Measurements from ENCODE around the gene MYCBPAP.
A peak's percentile ranks its signal among the peaks of the same experiment; 100 is the strongest.

The MYCBPAP gene, protein sequence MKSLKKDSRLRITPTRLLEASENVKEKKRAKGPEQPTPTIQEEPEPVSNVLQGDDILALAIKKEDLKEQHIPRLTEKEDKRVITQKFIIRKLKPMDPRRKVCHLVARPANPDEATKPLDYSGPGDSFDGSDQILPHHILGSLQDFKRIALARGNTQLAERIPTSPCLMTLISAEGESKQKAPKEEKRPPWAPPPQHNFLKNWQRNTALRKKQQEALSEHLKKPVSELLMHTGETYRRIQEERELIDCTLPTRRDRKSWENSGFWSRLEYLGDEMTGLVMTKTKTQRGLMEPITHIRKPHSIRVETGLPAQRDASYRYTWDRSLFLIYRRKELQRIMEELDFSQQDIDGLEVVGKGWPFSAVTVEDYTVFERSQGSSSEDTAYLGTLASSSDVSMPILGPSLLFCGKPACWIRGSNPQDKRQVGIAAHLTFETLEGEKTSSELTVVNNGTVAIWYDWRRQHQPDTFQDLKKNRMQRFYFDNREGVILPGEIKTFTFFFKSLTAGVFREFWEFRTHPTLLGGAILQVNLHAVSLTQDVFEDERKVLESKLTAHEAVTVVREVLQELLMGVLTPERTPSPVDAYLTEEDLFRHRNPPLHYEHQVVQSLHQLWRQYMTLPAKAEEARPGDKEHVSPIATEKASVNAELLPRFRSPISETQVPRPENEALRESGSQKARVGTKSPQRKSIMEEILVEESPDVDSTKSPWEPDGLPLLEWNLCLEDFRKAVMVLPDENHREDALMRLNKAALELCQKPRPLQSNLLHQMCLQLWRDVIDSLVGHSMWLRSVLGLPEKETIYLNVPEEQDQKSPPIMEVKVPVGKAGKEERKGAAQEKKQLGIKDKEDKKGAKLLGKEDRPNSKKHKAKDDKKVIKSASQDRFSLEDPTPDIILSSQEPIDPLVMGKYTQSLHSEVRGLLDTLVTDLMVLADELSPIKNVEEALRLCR

GRCh38 chr17:50507871-50508572, at the start of gene MYCBPAP:
Gene MYCBPAP, plus strand, starts transcription at chr17:50508439. Its CDS starts 236 bp downstream, at chr17:50508675.
- peak; percentile 48 for DNase-seq

GRCh38 chr17:50458701-50459676, 49.2 kb upstream of the MYCBPAP start:
- DNase-seq = no peak
- in situ Hi-C loops (cut with MboI; ENCODE audit: low pct_unique_long_range_greater_than_20kb, low sequenced_read_pairs) = no loop called here

More at GRCh38 chr17:50507871-50508572, at the start of gene MYCBPAP:
- in situ Hi-C loops (cut with MboI; ENCODE audit: low pct_unique_long_range_greater_than_20kb, low sequenced_read_pairs) = no loop called here

- no peak for DNase-seq
- in situ Hi-C loops (cut with MboI; ENCODE audit: low pct_unique_long_range_greater_than_20kb, low sequenced_read_pairs) = no loop called here
Measured at GRCh38 chr17:50459756-50460155, 48.5 kb upstream of the MYCBPAP start.

GRCh38 chr17:50460831-50461526, 47.3 kb upstream of the MYCBPAP start:
- no peak for DNase-seq
- in situ Hi-C loops (cut with MboI; ENCODE audit: low pct_unique_long_range_greater_than_20kb, low sequenced_read_pairs) = no loop called here

DNA sequence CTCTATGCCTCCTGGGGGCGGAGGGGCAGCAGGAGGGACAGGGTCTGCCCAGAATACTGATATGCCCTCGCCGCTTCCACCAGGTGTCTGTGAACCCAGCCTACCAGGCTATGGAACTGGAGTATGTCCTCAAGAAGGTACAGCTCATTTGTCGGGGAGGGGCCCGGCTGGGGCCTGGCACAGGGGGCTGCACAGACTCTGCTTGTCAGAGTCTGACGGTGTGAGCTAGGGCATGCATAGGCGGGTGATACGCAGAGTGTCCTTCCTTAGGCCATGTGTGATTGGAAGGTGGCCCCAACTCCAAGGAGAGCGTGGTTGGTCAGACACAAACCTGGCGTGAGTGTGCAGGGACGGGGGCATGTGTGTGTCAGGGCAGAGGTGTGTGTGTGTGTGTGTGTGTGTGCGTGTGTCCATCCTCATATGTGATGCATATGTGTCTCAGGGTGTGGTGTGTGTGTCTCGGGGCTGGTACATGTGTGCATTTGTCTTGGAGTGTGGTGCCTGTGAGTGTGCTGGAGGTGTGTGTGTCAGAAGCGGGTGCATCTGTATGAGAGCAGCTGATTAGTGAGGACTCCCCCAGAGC, 46.6 kb upstream of the MYCBPAP start:
- DNase-seq = no peak
- in situ Hi-C loops (cut with MboI; ENCODE audit: low pct_unique_long_range_greater_than_20kb, low sequenced_read_pairs) = no loop called here

DNA sequence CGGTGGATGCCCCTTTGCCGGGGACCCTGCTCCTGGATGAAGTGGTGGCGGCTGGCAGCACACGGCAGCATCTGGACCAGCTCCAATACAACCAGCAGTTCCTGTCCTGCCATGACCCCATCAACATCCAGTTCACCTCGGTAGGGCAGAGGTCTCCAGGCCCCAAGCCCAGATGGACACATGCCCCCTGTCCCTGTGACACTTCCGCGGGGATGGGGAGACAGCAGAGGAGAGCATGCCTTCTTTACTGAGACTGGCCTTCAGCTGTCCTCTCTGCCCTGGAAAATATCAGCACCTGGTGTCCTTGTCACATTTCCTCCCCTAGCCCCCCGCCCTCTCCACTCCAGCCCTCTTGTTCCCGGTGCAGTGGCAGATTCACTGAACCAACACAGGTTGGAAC, 45.8 kb upstream of the MYCBPAP start:
- DNase-seq = no peak
- in situ Hi-C loops (cut with MboI; ENCODE audit: low pct_unique_long_range_greater_than_20kb, low sequenced_read_pairs) = no loop called here

DNA sequence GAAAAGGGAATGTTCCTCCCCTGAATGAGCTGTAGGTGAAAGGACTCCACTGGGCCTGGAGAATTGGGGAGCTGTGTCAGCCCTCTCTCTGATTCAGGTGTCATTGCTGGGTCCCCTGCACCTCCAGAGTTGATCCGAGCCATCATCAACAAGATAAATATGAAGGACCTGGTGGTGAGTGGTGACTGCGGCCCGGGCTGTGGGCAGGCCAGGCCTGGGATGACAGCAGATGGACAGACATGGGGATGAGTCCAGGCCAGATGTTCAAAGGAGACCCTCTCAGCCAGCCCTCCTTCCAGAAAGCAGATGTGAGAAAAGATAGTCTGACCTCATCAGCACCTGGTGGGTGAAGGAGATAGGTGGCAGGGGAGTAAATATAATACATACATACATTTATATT, 44.1 kb upstream of the MYCBPAP start:
- DNase-seq = no peak
- in situ Hi-C loops (cut with MboI; ENCODE audit: low pct_unique_long_range_greater_than_20kb, low sequenced_read_pairs) = no loop called here

- no peak for DNase-seq
- in situ Hi-C loops (cut with MboI; ENCODE audit: low pct_unique_long_range_greater_than_20kb, low sequenced_read_pairs) = no loop called here
Measured at GRCh38 chr17:50464736-50465135, 43.5 kb upstream of the MYCBPAP start.

DNA sequence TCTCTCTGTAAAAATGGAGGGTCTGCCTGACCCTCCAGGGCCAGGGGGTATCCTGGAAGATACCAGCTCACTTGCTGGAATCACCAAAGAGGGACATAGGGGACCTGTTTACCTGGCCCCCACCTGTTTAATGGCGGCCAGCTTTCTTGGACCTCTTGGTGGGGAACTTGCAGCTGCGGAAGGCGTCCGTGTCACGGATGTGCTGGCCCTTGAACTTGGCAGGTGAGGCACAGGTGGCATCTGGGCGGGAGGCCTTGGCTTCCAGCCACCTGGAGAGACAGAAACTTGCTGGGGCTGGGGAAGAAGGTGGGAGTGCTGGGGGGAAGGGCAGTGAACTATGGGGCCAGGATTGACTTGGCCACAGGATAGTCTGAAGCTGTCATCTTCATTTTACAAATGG, 43.1 kb upstream of the MYCBPAP start:
- no peak for DNase-seq

DNA sequence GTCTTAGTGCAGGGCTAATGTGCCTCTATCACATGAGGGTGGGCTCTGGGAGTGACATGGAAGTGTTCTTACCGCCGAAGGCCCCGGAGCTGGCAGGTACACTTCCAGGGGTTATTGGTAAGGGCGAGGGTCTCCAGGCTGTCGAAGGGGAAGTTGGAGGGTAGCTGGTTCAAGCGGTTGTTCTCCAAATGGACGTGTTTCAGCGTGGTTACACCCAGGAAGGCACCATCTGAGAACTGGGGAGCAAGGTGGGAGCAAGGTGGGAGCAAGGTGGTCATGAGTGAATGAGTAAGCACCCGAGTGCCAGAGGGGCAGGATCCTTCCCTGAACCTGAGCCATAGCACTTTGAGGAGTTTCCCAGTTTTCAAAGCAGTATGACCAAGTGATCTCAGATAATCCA, 42.6 kb upstream of the MYCBPAP start:
- in situ Hi-C loops (cut with MboI; ENCODE audit: low pct_unique_long_range_greater_than_20kb, low sequenced_read_pairs) = no loop called here
- DNase-seq = no peak

More for the DNA sequence above, 43.1 kb upstream of the MYCBPAP start:
- in situ Hi-C loops (cut with MboI; ENCODE audit: low pct_unique_long_range_greater_than_20kb, low sequenced_read_pairs) = no loop called here

- no peak for DNase-seq
- in situ Hi-C loops (cut with MboI; ENCODE audit: low pct_unique_long_range_greater_than_20kb, low sequenced_read_pairs) = no loop called here
Measured at GRCh38 chr17:50466371-50467113, 41.7 kb upstream of the MYCBPAP start.

DNA sequence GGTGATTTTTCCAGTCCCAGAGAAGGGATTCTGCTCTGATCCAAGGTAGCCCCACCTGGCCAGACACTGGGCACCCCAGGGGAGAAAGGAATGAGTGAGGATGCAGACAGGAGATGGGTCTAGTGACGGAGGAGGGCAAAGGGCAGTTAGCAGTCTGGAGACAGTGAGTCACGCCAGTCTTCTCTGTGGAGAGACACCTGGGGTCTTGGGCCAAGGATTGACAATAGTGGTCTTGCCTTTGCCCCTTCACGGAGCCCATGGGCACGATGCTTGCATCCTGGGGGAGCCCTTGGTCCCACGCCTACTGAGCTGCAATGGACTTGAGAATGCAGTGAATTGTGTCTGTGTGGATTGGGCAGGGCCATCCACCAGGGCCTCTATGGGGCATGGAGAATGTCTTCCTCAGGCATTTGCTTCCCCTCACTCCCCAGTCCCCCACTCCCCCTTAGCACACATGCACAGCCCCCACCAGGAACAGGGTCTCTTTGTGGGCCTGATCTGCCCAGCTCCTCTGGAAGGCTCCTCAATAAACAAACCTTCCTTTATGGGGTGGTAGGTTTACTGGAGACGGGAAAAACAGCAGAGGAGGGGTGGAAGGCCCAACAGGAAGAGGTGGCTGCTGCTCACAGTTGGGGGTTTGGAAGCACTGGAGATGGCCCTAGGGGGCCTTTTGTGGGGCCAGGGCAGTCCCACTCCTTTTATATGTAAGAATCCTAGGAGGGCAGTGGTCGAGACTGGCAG, 41.0 kb upstream of the MYCBPAP start:
- DNase-seq = no peak
- in situ Hi-C loops (cut with MboI; ENCODE audit: low pct_unique_long_range_greater_than_20kb, low sequenced_read_pairs) = no loop called here

DNA sequence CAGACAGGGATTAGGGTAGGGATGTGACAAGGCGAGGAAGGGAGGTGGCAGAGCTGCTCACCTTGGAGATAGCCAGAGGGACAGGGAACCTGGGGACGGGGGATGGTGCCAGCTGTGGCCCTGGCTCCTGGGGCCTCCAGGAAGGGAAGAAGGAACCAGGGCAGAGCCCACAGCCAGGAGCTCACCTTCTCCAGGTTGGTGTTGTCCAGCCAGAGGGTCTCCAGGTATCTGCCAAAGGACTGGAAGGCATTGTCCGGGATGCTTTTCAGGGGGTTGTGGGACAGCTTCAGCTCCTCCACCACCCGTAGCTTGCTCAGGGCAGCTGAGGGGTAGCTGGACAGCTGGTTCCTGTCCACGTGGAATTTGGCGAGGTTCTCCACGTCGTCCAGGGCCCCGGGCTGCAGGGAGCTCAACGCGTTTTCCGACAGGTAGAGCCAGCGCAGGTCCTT, 40.4 kb upstream of the MYCBPAP start:
- in situ Hi-C loops (cut with MboI; ENCODE audit: low pct_unique_long_range_greater_than_20kb, low sequenced_read_pairs) = no loop called here
- DNase-seq = no peak

- no peak for DNase-seq
- in situ Hi-C loops (cut with MboI; ENCODE audit: low pct_unique_long_range_greater_than_20kb, low sequenced_read_pairs) = no loop called here
Measured at GRCh38 chr17:50468304-50469207, 39.7 kb upstream of the MYCBPAP start, which contains the start of gene CHAD. Gene CHAD, minus strand, starts transcription at chr17:50468880. Its CDS starts 67 bp downstream, at chr17:50468813.

GRCh38 chr17:50469208-50469605, 39.0 kb upstream of the MYCBPAP start:
- no peak for DNase-seq
- in situ Hi-C loops (cut with MboI; ENCODE audit: low pct_unique_long_range_greater_than_20kb, low sequenced_read_pairs) = no loop called here

Measured in KBM-7 (cell line).